SK-N-SH treated with all-trans-retinoic acid at 6 μM for 48 hours (cell line): ENCODE data around the gene FHIT.

Experiments
- CSDC2 ChIP-seq: fragments of 250-450 bp; sonication (Bioruptor Pico); IDR thresholded peaks from 2 replicates; pipeline ENCODE4 v1.5.0; 2020; ENCODE audit warnings: mild to moderate bottlenecking, moderate library complexity
- PATZ1 ChIP-seq: fragments of 250-450 bp; sonication (Bioruptor Pico); IDR thresholded peaks from 2 replicates; pipeline ENCODE4 v1.8.0; 2020; ENCODE audit warnings: mild to moderate bottlenecking, moderate library complexity, borderline replicate concordance
- TOX ChIP-seq: fragments of 250-450 bp; sonication (Bioruptor Pico); IDR thresholded peaks from 2 replicates; pipeline ENCODE4 v1.8.0; 2021; ENCODE audit warnings: mild to moderate bottlenecking, moderate library complexity, borderline replicate concordance
- ZC3H10 ChIP-seq: fragments of 250-450 bp; sonication (Bioruptor Pico); IDR thresholded peaks from 2 replicates; pipeline ENCODE4 v1.5.1; 2021; ENCODE audit warnings: mild to moderate bottlenecking, moderate library complexity
- ZFP3 ChIP-seq: fragments of 250-450 bp; sonication (Bioruptor Pico); IDR thresholded peaks from 2 replicates; pipeline ENCODE4 v1.5.0; 2020; ENCODE audit warnings: mild to moderate bottlenecking, moderate library complexity
- ZFP30 ChIP-seq: fragments of 450-650 bp; formaldehyde crosslinking; IDR thresholded peaks from 2 replicates; pipeline ENCODE4 v1.5.0; 2022; ENCODE audit warnings: mild to moderate bottlenecking, moderate library complexity
- ZNF565 ChIP-seq: fragments of 450-650 bp; formaldehyde crosslinking; conservative IDR thresholded peaks from 2 replicates; pipeline ENCODE4 v1.5.0; 2020; ENCODE audit warnings: low read depth, mild to moderate bottlenecking, moderate library complexity
- ZNF70 ChIP-seq: fragments of 450-650 bp; formaldehyde crosslinking; IDR thresholded peaks from 2 replicates; pipeline ENCODE4 v1.5.0; 2020; ENCODE audit warnings: mild to moderate bottlenecking, moderate library complexity
- ZNF8 ChIP-seq: fragments of 450-650 bp; formaldehyde crosslinking; IDR thresholded peaks from 2 replicates; pipeline ENCODE4 v1.5.0; 2020; ENCODE audit warnings: mild to moderate bottlenecking, moderate library complexity
- TF ChIP-seq, protein P1 (sequence below): fragments of 250-450 bp; sonication (Bioruptor Pico); IDR thresholded peaks from 2 replicates; pipeline ENCODE4 v1.5.1; 2021; ENCODE audit warnings: mild to moderate bottlenecking, moderate library complexity
- TF ChIP-seq, protein P2 (sequence below): fragments of 250-450 bp; sonication (Bioruptor Pico); IDR thresholded peaks from 2 replicates; pipeline ENCODE4 v1.5.1; 2020; ENCODE audit warnings: low read depth, mild to moderate bottlenecking, moderate library complexity

DNA sequence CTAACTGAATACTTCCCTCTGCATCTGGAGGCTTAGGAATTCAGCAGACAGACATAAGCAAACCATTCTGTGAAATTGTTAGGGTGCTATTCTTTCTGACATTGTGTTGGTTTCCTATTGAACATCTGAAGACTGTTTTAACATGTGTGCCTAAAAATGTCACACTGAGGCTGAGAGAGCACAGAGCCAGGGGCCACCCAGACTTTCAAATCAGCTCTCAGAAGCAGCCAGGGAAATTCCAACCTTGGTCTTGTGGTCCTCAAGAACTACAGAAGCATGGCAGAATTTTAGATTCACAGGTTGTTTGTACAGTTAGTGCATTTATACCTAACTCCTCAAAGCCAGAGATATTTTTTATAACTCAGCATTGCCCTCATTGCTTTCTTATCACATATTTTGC, 1272.3 kb downstream of the FHIT start:
- TF ChIP-seq ZNF565 (CRISPR knock-in tag) (no peak), ZNF8 (CRISPR knock-in tag) (no peak), ZFP30 (CRISPR knock-in tag) (no peak), ZFP3 (CRISPR knock-in tag) (no peak), ZC3H10 (no peak), PATZ1 (CRISPR knock-in tag) (no peak), TOX (CRISPR knock-in tag) (no peak), CSDC2 (CRISPR knock-in tag) (no peak), ZNF70 (no peak)
- TF ChIP-seq, protein P1, sequence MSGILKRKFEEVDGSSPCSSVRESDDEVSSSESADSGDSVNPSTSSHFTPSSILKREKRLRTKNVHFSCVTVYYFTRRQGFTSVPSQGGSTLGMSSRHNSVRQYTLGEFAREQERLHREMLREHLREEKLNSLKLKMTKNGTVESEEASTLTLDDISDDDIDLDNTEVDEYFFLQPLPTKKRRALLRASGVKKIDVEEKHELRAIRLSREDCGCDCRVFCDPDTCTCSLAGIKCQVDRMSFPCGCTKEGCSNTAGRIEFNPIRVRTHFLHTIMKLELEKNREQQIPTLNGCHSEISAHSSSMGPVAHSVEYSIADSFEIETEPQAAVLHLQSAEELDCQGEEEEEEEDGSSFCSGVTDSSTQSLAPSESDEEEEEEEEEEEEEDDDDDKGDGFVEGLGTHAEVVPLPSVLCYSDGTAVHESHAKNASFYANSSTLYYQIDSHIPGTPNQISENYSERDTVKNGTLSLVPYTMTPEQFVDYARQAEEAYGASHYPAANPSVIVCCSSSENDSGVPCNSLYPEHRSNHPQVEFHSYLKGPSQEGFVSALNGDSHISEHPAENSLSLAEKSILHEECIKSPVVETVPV (CRISPR knock-in tag), result no peak
- TF ChIP-seq, protein P2, sequence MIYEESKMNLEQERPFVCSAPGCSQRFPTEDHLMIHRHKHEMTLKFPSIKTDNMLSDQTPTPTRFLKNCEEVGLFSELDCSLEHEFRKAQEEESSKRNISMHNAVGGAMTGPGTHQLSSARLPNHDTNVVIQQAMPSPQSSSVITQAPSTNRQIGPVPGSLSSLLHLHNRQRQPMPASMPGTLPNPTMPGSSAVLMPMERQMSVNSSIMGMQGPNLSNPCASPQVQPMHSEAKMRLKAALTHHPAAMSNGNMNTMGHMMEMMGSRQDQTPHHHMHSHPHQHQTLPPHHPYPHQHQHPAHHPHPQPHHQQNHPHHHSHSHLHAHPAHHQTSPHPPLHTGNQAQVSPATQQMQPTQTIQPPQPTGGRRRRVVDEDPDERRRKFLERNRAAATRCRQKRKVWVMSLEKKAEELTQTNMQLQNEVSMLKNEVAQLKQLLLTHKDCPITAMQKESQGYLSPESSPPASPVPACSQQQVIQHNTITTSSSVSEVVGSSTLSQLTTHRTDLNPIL, result no peak
